Esophagus muscularis mucosa (tissue), 3 donors: ENCODE data around the gene CCDC61.

Source experiments
- POLR2AphosphoS5 ChIP-seq, 2 donors: sonication (generic); formaldehyde crosslinking; IDR thresholded peaks; one replicate each; pipeline ENCODE4 v1.6.1; 2017; ENCODE audit warnings: antibody characterized with exemption in 2 of 2
- TF ChIP-seq, protein P1 (sequence below), 3 experiments: fragments of 200-600 bp in 2 of 3; fragments of 450-650 bp in 1 of 3; sonication (generic) in 2 of 3; IDR thresholded peaks; one replicate each; pipeline ENCODE4 v1.5.1; 2017 to 2019; ENCODE audit warnings: antibody characterized with exemption in 3 of 3, mild to moderate bottlenecking in 2 of 3, moderate library complexity in 1 of 3

DNA sequence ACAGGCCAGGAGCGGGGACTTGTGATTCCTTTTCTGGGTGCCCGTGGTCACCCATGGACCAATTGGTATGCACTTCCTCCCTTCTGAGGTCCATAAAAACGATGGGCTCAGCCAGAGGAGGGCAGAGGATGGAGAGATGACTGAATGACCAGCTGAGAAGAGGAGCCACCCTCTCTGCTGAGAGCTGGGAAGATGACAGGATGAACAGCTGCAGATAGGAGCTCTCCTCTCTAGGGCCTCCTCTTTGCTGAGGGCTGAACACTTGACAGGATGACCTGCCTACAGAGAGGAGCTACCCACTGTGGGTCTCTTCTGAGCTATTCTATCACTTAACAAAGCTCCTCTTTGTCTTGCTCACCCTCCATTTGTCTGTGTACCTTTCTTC is 41.5 kb downstream of the CCDC61 start:
- TF ChIP-seq, protein P1, sequence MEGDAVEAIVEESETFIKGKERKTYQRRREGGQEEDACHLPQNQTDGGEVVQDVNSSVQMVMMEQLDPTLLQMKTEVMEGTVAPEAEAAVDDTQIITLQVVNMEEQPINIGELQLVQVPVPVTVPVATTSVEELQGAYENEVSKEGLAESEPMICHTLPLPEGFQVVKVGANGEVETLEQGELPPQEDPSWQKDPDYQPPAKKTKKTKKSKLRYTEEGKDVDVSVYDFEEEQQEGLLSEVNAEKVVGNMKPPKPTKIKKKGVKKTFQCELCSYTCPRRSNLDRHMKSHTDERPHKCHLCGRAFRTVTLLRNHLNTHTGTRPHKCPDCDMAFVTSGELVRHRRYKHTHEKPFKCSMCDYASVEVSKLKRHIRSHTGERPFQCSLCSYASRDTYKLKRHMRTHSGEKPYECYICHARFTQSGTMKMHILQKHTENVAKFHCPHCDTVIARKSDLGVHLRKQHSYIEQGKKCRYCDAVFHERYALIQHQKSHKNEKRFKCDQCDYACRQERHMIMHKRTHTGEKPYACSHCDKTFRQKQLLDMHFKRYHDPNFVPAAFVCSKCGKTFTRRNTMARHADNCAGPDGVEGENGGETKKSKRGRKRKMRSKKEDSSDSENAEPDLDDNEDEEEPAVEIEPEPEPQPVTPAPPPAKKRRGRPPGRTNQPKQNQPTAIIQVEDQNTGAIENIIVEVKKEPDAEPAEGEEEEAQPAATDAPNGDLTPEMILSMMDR (IDR thresholded peaks at IDR 0.05): no peak
- no peak for TF ChIP-seq POLR2AphosphoS5 (IDR thresholded peaks at IDR 0.05)
